Measurements from ENCODE around the gene MAPKAPK2. TPM values are rescaled to one million over a fixed set of nuclear protein-coding genes. Genes with fewer than 3 reads are reported as not detected.

The MAPKAPK2 gene
- total RNA-seq, 6 experiments from 2014 or later: 80.0 to 89.1 (median 86.0) TPM

DNA sequence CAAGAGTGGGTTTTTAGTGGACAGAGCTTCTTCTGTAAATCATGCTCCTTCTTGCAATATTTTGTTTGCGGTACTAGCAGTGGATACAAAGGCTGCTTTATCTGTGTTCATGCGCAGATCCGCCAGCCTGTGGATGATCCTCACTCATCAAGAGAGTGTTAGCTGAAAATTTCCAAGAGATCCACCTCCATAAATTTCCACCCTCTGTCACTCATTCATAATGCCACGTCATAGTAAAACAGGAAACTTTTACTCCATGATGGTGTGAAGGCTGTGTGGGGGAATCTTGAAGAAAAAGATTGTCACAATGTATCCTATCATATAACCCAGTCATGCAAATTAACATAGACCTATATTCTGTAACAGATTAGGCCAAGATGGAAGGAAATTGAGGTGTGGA is 4.4 kb upstream of the MAPKAPK2 start:
- H3K9me3 Mint-ChIP-seq: no peaks in the 10 kb centered on the region
- peaks cover 7% of the 10 kb centered on the region for H3K4me1 Mint-ChIP-seq (ENCODE audit: low read depth)
- TF ChIP-seq, protein P1, sequence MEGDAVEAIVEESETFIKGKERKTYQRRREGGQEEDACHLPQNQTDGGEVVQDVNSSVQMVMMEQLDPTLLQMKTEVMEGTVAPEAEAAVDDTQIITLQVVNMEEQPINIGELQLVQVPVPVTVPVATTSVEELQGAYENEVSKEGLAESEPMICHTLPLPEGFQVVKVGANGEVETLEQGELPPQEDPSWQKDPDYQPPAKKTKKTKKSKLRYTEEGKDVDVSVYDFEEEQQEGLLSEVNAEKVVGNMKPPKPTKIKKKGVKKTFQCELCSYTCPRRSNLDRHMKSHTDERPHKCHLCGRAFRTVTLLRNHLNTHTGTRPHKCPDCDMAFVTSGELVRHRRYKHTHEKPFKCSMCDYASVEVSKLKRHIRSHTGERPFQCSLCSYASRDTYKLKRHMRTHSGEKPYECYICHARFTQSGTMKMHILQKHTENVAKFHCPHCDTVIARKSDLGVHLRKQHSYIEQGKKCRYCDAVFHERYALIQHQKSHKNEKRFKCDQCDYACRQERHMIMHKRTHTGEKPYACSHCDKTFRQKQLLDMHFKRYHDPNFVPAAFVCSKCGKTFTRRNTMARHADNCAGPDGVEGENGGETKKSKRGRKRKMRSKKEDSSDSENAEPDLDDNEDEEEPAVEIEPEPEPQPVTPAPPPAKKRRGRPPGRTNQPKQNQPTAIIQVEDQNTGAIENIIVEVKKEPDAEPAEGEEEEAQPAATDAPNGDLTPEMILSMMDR (IDR thresholded peaks at IDR 0.05): no peak
- H3K36me3 Mint-ChIP-seq (ENCODE audit: low read depth): no peaks in the 10 kb centered on the region
- H3K27ac Mint-ChIP-seq: no peak overlapping the region
- H3K27me3 Mint-ChIP-seq (ENCODE audit: insufficient read depth): peaks cover 9% of the 10 kb centered on the region
- no peak for DNase-seq
- H3K4me3 Mint-ChIP-seq: no peak overlapping the region

DNA sequence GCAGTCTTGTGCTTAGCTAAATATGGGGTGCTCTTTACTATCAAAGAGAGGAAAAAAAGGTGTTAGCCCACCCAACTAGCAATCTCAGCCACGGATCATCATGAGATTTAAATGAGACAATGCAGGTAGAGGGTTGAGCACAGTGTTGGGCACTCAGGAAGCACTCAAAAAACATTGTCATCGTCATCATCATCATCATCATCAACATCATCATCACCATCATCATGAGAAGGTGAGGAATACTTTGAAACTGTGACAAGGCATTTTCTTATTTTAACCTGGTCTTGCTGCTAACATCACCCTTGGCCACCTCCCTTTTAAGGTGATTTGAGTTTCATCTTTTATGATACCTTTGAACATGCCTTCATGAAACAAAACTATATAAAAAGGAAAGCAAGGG is 3.3 kb upstream of the MAPKAPK2 start:
- Mint-ChIP-seq H3K36me3 (ENCODE audit: low read depth) (no peaks in the 10 kb centered on the region), H3K4me1 (ENCODE audit: low read depth) (peaks cover 7% of the 10 kb centered on the region), H3K9me3 (no peaks in the 10 kb centered on the region), H3K27me3 (ENCODE audit: insufficient read depth) (peaks cover 12% of the 10 kb centered on the region), H3K4me3 (no peak overlapping the region), H3K27ac (no peak overlapping the region)
- TF ChIP-seq, protein P1 (IDR thresholded peaks at IDR 0.05): no peak
- DNase-seq: no peak

GRCh38 chr1:206682111-206682510 is 2.6 kb upstream of the MAPKAPK2 start:
- H3K4me1 Mint-ChIP-seq (ENCODE audit: low read depth): peaks cover 13% of the 10 kb centered on the region
- TF ChIP-seq, protein P1 (IDR thresholded peaks at IDR 0.05): no peak
- H3K36me3 Mint-ChIP-seq (ENCODE audit: low read depth): no peaks in the 10 kb centered on the region
- no peak overlapping the region for H3K4me3 Mint-ChIP-seq
- H3K9me3 Mint-ChIP-seq: no peaks in the 10 kb centered on the region
- H3K27me3 Mint-ChIP-seq (ENCODE audit: insufficient read depth): peaks cover 12% of the 10 kb centered on the region
- DNase-seq: no peak
- H3K27ac Mint-ChIP-seq: no peak overlapping the region

DNA sequence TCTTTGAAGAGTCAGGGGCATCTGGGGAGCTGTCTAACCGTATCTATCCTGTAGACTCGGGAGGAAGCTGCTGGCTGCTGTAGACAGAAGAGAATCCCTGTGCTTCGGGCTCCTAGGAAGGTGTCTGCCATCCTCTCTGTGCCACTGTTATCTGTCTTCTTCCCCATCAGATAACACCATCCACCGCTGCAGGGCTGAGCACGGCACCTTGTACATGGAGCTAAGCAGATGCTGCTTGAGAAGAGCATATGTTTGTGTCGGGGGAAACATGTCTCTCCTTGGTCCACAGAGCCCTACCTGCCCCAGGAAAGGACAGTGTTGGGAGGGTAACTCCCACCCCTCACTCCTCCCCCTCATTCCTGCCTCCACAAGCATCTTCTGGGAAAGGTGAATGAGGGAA is 1.4 kb upstream of the MAPKAPK2 start:
- no peak overlapping the region for H3K4me3 Mint-ChIP-seq
- H3K27me3 Mint-ChIP-seq (ENCODE audit: insufficient read depth): peaks cover 12% of the 10 kb centered on the region
- H3K36me3 Mint-ChIP-seq (ENCODE audit: low read depth): no peaks in the 10 kb centered on the region; the same call in 1 of the 2 replicates
- TF ChIP-seq, protein P1 (IDR thresholded peaks at IDR 0.05): no peak
- DNase-seq: no peak
- H3K9me3 Mint-ChIP-seq: no peaks in the 10 kb centered on the region
- H3K4me1 Mint-ChIP-seq (ENCODE audit: low read depth): peaks cover 25% of the 10 kb centered on the region
- no peak overlapping the region for H3K27ac Mint-ChIP-seq

GRCh38 chr1:206684003-206684402 is 702 bp upstream of the MAPKAPK2 start:
- Mint-ChIP-seq H3K27ac (no peak overlapping the region), H3K4me3 (peak overlapping the region; percentile 85)
- TF ChIP-seq, protein P1 (IDR thresholded peaks at IDR 0.05): no peak

GRCh38 chr1:206685334-206685768 is 646 bp downstream of the MAPKAPK2 start:
- Mint-ChIP-seq H3K27me3 (ENCODE audit: insufficient read depth) (peaks cover 12% of the 10 kb centered on the region), H3K27ac (peak overlapping the region; percentile 98), H3K4me1 (ENCODE audit: low read depth) (peaks cover 46% of the 10 kb centered on the region), H3K4me3 (peak overlapping the region; percentile 100), H3K9me3 (no peaks in the 10 kb centered on the region), H3K36me3 (ENCODE audit: low read depth) (no peaks in the 10 kb centered on the region; the same call in 1 of the 2 replicates)
- peak; percentile 31 for DNase-seq
- TF ChIP-seq, protein P1 (IDR thresholded peaks at IDR 0.05): no peak

More at GRCh38 chr1:206684003-206684402, 702 bp upstream of the MAPKAPK2 start:
- DNase-seq: no peak
- H3K27me3 Mint-ChIP-seq (ENCODE audit: insufficient read depth): peaks cover 12% of the 10 kb centered on the region
- H3K36me3 Mint-ChIP-seq (ENCODE audit: low read depth): no peaks in the 10 kb centered on the region; the same call in 1 of the 2 replicates
- no peaks in the 10 kb centered on the region for H3K9me3 Mint-ChIP-seq
- peaks cover 32% of the 10 kb centered on the region for H3K4me1 Mint-ChIP-seq (ENCODE audit: low read depth)

All from HFFc6 (cell line).